HCT116 (cell line): ENCODE data around the gene GPR61.

Source experiments
- CTCF ChIP-seq, 3 experiments: fragments of 200-600 bp in 1 of 3; sonication (generic) in 1 of 3; IDR thresholded peaks in 2 of 3; conservative IDR thresholded peaks in 1 of 3; 2 replicates each; pipeline ENCODE4 v1.5.1; 2012 to 2017; ENCODE audit warnings: low read depth in 2 of 3, low read length in 2 of 3, antibody characterized with exemption in 1 of 3, borderline replicate concordance in 1 of 3, control low read depth in 1 of 3, mild to moderate bottlenecking in 1 of 3, mixed read lengths in 1 of 3, mixed run types in 1 of 3, moderate library complexity in 1 of 3; ENCODE audit not compliant: insufficient read depth in 1 of 3
- EGR1 ChIP-seq: IDR thresholded peaks from 2 replicates; pipeline ENCODE4 v1.6.1; 2012; ENCODE audit warnings: low read depth
- REST ChIP-seq: IDR thresholded peaks from 2 replicates; pipeline ENCODE4 v1.6.1; 2012; ENCODE audit warnings: low read depth

DNA sequence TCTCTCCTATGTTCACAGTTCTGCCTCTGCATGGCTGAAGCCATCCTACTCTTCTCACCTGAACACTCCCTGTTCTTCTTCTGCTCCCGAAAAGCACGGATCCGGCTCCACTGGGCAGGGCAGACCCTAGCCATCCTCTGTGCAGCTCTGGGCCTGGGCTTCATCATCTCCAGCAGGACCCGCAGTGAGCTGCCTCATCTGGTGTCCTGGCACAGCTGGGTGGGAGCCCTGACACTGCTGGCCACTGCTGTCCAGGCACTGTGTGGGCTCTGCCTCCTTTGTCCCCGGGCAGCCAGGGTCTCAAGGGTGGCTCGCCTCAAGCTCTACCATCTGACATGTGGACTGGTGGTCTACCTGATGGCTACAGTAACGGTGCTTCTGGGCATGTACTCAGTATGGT, 43.9 kb upstream of the GPR61 start:
- no peak for TF ChIP-seq EGR1
- TF ChIP-seq REST: no peak
- TF ChIP-seq CTCF (IDR thresholded peaks at IDR 0.05 in 2 of 3, conservative IDR thresholded peaks at IDR 0.05 in 1 of 3; ENCODE audit: borderline replicate concordance in 1 of 3, insufficient read depth in 1 of 3, low read depth in 2 of 3, low read length in 2 of 3): no peak
